Astrocyte of the spinal cord (primary cell): ENCODE data around the gene DOCK10.
A peak's percentile ranks its signal among the peaks of the same experiment; 100 is the strongest.

Experiments
- DNase-seq: peaks from one replicate; pipeline ENCODE4 v3.0.0; 2011; ENCODE audit warnings: low read depth, low spot score
- H3K4me3 ChIP-seq: 2 replicates; pipeline ENCODE4 v1.5.1; 2011; ENCODE audit warnings: low read depth, mild to moderate bottlenecking, low read length, moderate library complexity
- CTCF ChIP-seq: IDR thresholded peaks from 2 replicates; pipeline ENCODE4 v1.5.1; 2012; ENCODE audit warnings: low read depth, mild to moderate bottlenecking, low read length, inconsistent platforms
- in situ Hi-C: cut with HindIII; loops from 2 replicates; pipeline ENCODE4 v1.10.0; 2017; ENCODE audit warnings: low sequenced_read_pairs

DOCK10 gene

GRCh38 chr2:225069966-225070365 is 27.7 kb upstream of the DOCK10 start:
- no peak overlapping the region for H3K4me3 ChIP-seq
- no peak for TF ChIP-seq CTCF
- no peak for DNase-seq
- in situ Hi-C loops: no loop called here

- TF ChIP-seq CTCF: no peak
Measured at GRCh38 chr2:225069477-225069876, 27.2 kb upstream of the DOCK10 start.

GRCh38 chr2:225065882-225066281 is 23.6 kb upstream of the DOCK10 start:
- DNase-seq: no peak
- H3K4me3 ChIP-seq: no peak overlapping the region
- TF ChIP-seq CTCF: no peak
- in situ Hi-C loops: no loop called here

More at GRCh38 chr2:225069477-225069876, 27.2 kb upstream of the DOCK10 start:
- DNase-seq: no peak
- in situ Hi-C loops: no loop called here
- H3K4me3 ChIP-seq: no peak overlapping the region

GRCh38 chr2:225064928-225065327 is 22.7 kb upstream of the DOCK10 start:
- TF ChIP-seq CTCF: no peak
- no peak for DNase-seq
- in situ Hi-C loops: no loop called here
- no peak overlapping the region for H3K4me3 ChIP-seq

GRCh38 chr2:225064362-225064761 is 22.1 kb upstream of the DOCK10 start:
- TF ChIP-seq CTCF: no peak
- DNase-seq: no peak
- no peak overlapping the region for H3K4me3 ChIP-seq
- in situ Hi-C loops: no loop called here

- H3K4me3 ChIP-seq: no peak overlapping the region
- DNase-seq: peak; percentile 41
- in situ Hi-C loops: no loop called here
- TF ChIP-seq CTCF: no peak
Measured at GRCh38 chr2:225056330-225057073, 14.2 kb upstream of the DOCK10 start.
